HEK293T (cell line): ENCODE results near the gene MAD2L2.

Source experiments
- BHLHE40 ChIP-seq: fragments of 450-650 bp; IDR thresholded peaks from 2 replicates; pipeline ENCODE4 v1.6.1; 2016; ENCODE audit warnings: mild to moderate bottlenecking, moderate library complexity, borderline replicate concordance
- CTBP1 ChIP-seq: fragments of 450-650 bp; IDR thresholded peaks from 2 replicates; pipeline ENCODE4 v1.6.1; 2016; ENCODE audit warnings: borderline replicate concordance
- FOXM1 ChIP-seq: fragments of 450-650 bp; IDR thresholded peaks from 2 replicates; pipeline ENCODE4 v1.6.1; 2017; ENCODE audit warnings: mild to moderate bottlenecking, borderline replicate concordance
- L3MBTL2 ChIP-seq: fragments of 450-650 bp; conservative IDR thresholded peaks from 2 replicates; pipeline ENCODE4 v1.6.1; 2016; ENCODE audit warnings: mild to moderate bottlenecking
- LEF1 ChIP-seq: fragments of 450-650 bp; IDR thresholded peaks from 2 replicates; pipeline ENCODE4 v1.6.1; 2017; ENCODE audit warnings: mild to moderate bottlenecking, borderline replicate concordance
- SP1 ChIP-seq: fragments of 450-650 bp; IDR thresholded peaks from 2 replicates; pipeline ENCODE4 v1.6.1; 2017
- SUZ12 ChIP-seq: fragments of 450-650 bp; IDR thresholded peaks from 2 replicates; pipeline ENCODE4 v1.6.1; 2016; ENCODE audit warnings: mild to moderate bottlenecking

- no peak for TF ChIP-seq SP1
- no peak for TF ChIP-seq LEF1
- no peak for TF ChIP-seq SUZ12
- no peak for TF ChIP-seq FOXM1
- no peak for TF ChIP-seq BHLHE40
- no peak for TF ChIP-seq CTBP1
- no peak for TF ChIP-seq L3MBTL2
These were observed 21.2 kb downstream of the MAD2L2 start for GRCh38 chr1:11659748-11660147.
